A549 (cell line): ENCODE measurements around the gene GPC1. TPM values are rescaled to one million over a fixed set of nuclear protein-coding genes. Genes with fewer than 3 reads are reported as not detected.

Experiments
- ATAC-seq, 2 experiments: fragments of 200-7000 bp in 1 of 2; fragments of >200 bp in 1 of 2; cut with Nextera tagmentation in 1 of 2; cut with Tn5 transposase in 1 of 2; 3 replicates each; pipeline versions ENCODE4 v1.8.0 to v1.9.1; 2018 to 2020; ENCODE audit warnings: mild to moderate bottlenecking in 1 of 2, moderate library complexity in 1 of 2
- CTCF ChIA-PET: fragments of 300-600 bp; sonication (Branson Sonifier 250); formaldehyde crosslinking; extraction: SDS; loops from one replicate; lab custom pipeline; 2021; ENCODE audit warnings: antibody characterized with exemption, inconsistent platforms; lab: Yijun Ruan, JAX
- POLR2A ChIA-PET: fragments of 350-600 bp; formaldehyde crosslinking; extraction: SDS; loops from one replicate; lab custom pipeline; 2021; ENCODE audit warnings: antibody characterized with exemption, inconsistent platforms; lab: Yijun Ruan, JAX
- DNase-seq, 2 experiments: peaks; one replicate each; pipeline versions ENCODE4 v3.0.0 to v3.0.0-alpha.2; 2011 to 2016; ENCODE audit warnings: low read depth in 1 of 2, low spot score in 1 of 2
- FAIRE-seq: peaks from 2 replicates; lab custom pipeline; 2011; peaks lifted over from hg19 to GRCh38; lab: Jason Lieb, UNC
- H3K27ac ChIP-seq, 2 experiments: fragments of >200 bp; sonication (Bioruptor Twin); formaldehyde crosslinking; 3 replicates each; pipeline ENCODE4 v1.5.1; 2016 to 2017
- H3K4me1 ChIP-seq: fragments of >200 bp; sonication (Bioruptor Twin); formaldehyde crosslinking; 3 replicates; pipeline ENCODE4 v1.6.1; 2016
- H3K4me2 ChIP-seq: fragments of >200 bp; sonication (Bioruptor Twin); formaldehyde crosslinking; 3 replicates; pipeline ENCODE4 v1.6.1; 2016
- H3K4me3 ChIP-seq: fragments of >200 bp; sonication (Bioruptor Twin); formaldehyde crosslinking; 3 replicates; pipeline ENCODE4 v1.5.1; 2016
- H3K9me3 ChIP-seq: fragments of >200 bp; sonication (Bioruptor Twin); formaldehyde crosslinking; 3 replicates; pipeline ENCODE4 v1.6.1; 2016
- ATOH8 ChIP-seq: fragments of 250-450 bp; sonication (Bioruptor Pico); IDR thresholded peaks from 2 replicates; pipeline ENCODE4 v1.5.0; 2020; ENCODE audit warnings: low read depth, mild to moderate bottlenecking, moderate library complexity
- BHLHE40 ChIP-seq: IDR thresholded peaks from 2 replicates; pipeline ENCODE4 v1.6.1; 2012; ENCODE audit warnings: low read depth, low read length, inconsistent platforms
- CBX2 ChIP-seq: fragments of 200-600 bp; sonication (generic); IDR thresholded peaks from 2 replicates; pipeline ENCODE4 v1.6.1; 2016; ENCODE audit warnings: low read depth, mild to moderate bottlenecking, borderline replicate concordance
- E2F6 ChIP-seq: IDR thresholded peaks from 2 replicates; pipeline ENCODE4 v1.6.1; 2012; ENCODE audit warnings: low read depth, borderline replicate concordance
- EHF ChIP-seq: fragments of 250-450 bp; sonication (Bioruptor Pico); IDR thresholded peaks from 2 replicates; pipeline ENCODE4 v1.5.0; 2020; ENCODE audit warnings: mild to moderate bottlenecking
- EHMT2 ChIP-seq: fragments of 200-600 bp; sonication (generic); IDR thresholded peaks from 2 replicates; pipeline ENCODE4 v1.6.1; 2016; ENCODE audit warnings: antibody characterized with exemption, low read depth, mild to moderate bottlenecking, moderate library complexity
- ELK1 ChIP-seq: fragments of 150-350 bp; IDR thresholded peaks from 2 replicates; pipeline ENCODE4 v1.6.1; 2014; ENCODE audit warnings: low read depth, mild to moderate bottlenecking, low read length
- EP300 ChIP-seq, 2 experiments: fragments of >200 bp; sonication (Bioruptor Twin); formaldehyde crosslinking; IDR thresholded peaks; 2 replicates in 1 of 2; 3 replicates in 1 of 2; pipeline ENCODE4 v1.6.1; 2016 to 2017
- ESRRA ChIP-seq: fragments of 150-350 bp; IDR thresholded peaks from 2 replicates; pipeline ENCODE4 v1.6.1; 2014; ENCODE audit warnings: mild to moderate bottlenecking, low read length, borderline replicate concordance
- FOSL2 ChIP-seq, 2 experiments: fragments of 450-650 bp in 1 of 2; fragments of >200 bp in 1 of 2; sonication (Bioruptor Twin) in 1 of 2; formaldehyde crosslinking; IDR thresholded peaks; 2 replicates each; pipeline versions ENCODE4 v1.5.0 to v1.6.1; 2016 to 2020; ENCODE audit warnings: mild to moderate bottlenecking in 1 of 2, moderate library complexity in 1 of 2
- GATA3 ChIP-seq: IDR thresholded peaks from 2 replicates; pipeline ENCODE4 v1.6.1; 2012; ENCODE audit warnings: borderline replicate concordance
- HDAC2 ChIP-seq: fragments of 200-600 bp; sonication (generic); IDR thresholded peaks from 2 replicates; pipeline ENCODE4 v1.6.1; 2016
- HEYL ChIP-seq: fragments of 250-450 bp; sonication (Bioruptor Pico); IDR thresholded peaks from 2 replicates; pipeline ENCODE4 v1.8.0; 2021; ENCODE audit warnings: mild to moderate bottlenecking, moderate library complexity
- HMGXB4 ChIP-seq: fragments of 250-450 bp; sonication (Bioruptor Pico); IDR thresholded peaks from 2 replicates; pipeline ENCODE4 v1.5.0; 2021; ENCODE audit warnings: mild to moderate bottlenecking, moderate library complexity, borderline replicate concordance
- HOXA7 ChIP-seq: fragments of 250-450 bp; sonication (Bioruptor Pico); IDR thresholded peaks from 2 replicates; pipeline ENCODE4 v1.5.0; 2020; ENCODE audit warnings: mild to moderate bottlenecking, moderate library complexity
- HOXB5 ChIP-seq: fragments of 250-450 bp; sonication (Bioruptor Pico); IDR thresholded peaks from 2 replicates; pipeline ENCODE4 v1.5.0; 2020; ENCODE audit warnings: mild to moderate bottlenecking, moderate library complexity
- JUN ChIP-seq, 2 experiments: fragments of >200 bp; sonication (Bioruptor Twin); formaldehyde crosslinking; IDR thresholded peaks; 2 replicates in 1 of 2; 3 replicates in 1 of 2; pipeline ENCODE4 v1.6.1; 2016 to 2017
- JUNB ChIP-seq: fragments of >200 bp; sonication (Bioruptor Twin); formaldehyde crosslinking; IDR thresholded peaks from 2 replicates; pipeline ENCODE4 v1.6.1; 2016
- KDM1A ChIP-seq: fragments of 200-600 bp; sonication (generic); IDR thresholded peaks from 2 replicates; pipeline ENCODE4 v1.6.1; 2016; ENCODE audit warnings: low read depth, mild to moderate bottlenecking
- KDM5A ChIP-seq: fragments of 200-600 bp; sonication (generic); IDR thresholded peaks from 2 replicates; pipeline ENCODE4 v1.6.1; 2016; ENCODE audit warnings: antibody characterized with exemption, mild to moderate bottlenecking
- MAZ ChIP-seq: fragments of 150-350 bp; IDR thresholded peaks from 2 replicates; pipeline ENCODE4 v1.6.1; 2014; ENCODE audit warnings: antibody characterized with exemption, low read depth, low read length, borderline replicate concordance
- NFE2L2 ChIP-seq: fragments of 150-350 bp; conservative IDR thresholded peaks from 2 replicates; pipeline ENCODE4 v1.6.1; 2014; ENCODE audit warnings: low read length
- NPAS2 ChIP-seq: fragments of 250-450 bp; sonication (Bioruptor Pico); IDR thresholded peaks from 2 replicates; pipeline ENCODE4 v1.8.0; 2022; ENCODE audit warnings: mild to moderate bottlenecking, moderate library complexity, borderline replicate concordance
- NR3C1 ChIP-seq: fragments of >200 bp; sonication (Bioruptor Twin); formaldehyde crosslinking; IDR thresholded peaks from 3 replicates; pipeline ENCODE4 v1.6.1; 2017
- PBX3 ChIP-seq: IDR thresholded peaks from 2 replicates; pipeline ENCODE4 v1.6.1; 2012
- PHF8 ChIP-seq: fragments of 200-600 bp; sonication (generic); IDR thresholded peaks from 2 replicates; pipeline ENCODE4 v1.6.1; 2016; ENCODE audit warnings: low read depth, mild to moderate bottlenecking, antibody characterized with exemption, moderate library complexity, borderline replicate concordance
- POLR2A ChIP-seq: IDR thresholded peaks from 2 replicates; pipeline ENCODE4 v1.6.1; 2012; ENCODE audit warnings: mild to moderate bottlenecking, low read length
- POLR2AphosphoS2 ChIP-seq: conservative IDR thresholded peaks from 2 replicates; pipeline ENCODE4 v1.6.1; 2012; ENCODE audit warnings: low read length, improper control_type of control experiment, inconsistent platforms
- RARB ChIP-seq: fragments of 250-450 bp; sonication (Bioruptor Pico); IDR thresholded peaks from 2 replicates; pipeline ENCODE4 v1.8.0; 2021; ENCODE audit warnings: mild to moderate bottlenecking, moderate library complexity
- RCOR1 ChIP-seq: fragments of 150-350 bp; IDR thresholded peaks from 2 replicates; pipeline ENCODE4 v1.6.1; 2014; ENCODE audit warnings: antibody characterized with exemption, low read length, low read depth
- SMC3 ChIP-seq: fragments of >200 bp; sonication (Bioruptor Twin); formaldehyde crosslinking; IDR thresholded peaks from 3 replicates; pipeline ENCODE4 v1.6.1; 2018; ENCODE audit warnings: inconsistent platforms
- SREBF2 ChIP-seq: fragments of 450-650 bp; IDR thresholded peaks from 2 replicates; pipeline ENCODE4 v1.6.1; 2014; ENCODE audit warnings: mild to moderate bottlenecking, moderate library complexity
- TFCP2L1 ChIP-seq: fragments of 250-450 bp; sonication (Bioruptor Pico); IDR thresholded peaks from 2 replicates; pipeline ENCODE4 v1.5.0; 2021; ENCODE audit warnings: mild to moderate bottlenecking
- TP53 ChIP-seq: fragments of 250-450 bp; sonication (Bioruptor Pico); IDR thresholded peaks from 2 replicates; pipeline ENCODE4 v1.5.0; 2021; ENCODE audit warnings: mild to moderate bottlenecking, moderate library complexity
- USF2 ChIP-seq: fragments of 450-650 bp; IDR thresholded peaks from 2 replicates; pipeline ENCODE4 v1.6.1; 2014; ENCODE audit warnings: antibody characterized with exemption
- ZC3H11A ChIP-seq: fragments of 450-650 bp; IDR thresholded peaks from 2 replicates; pipeline ENCODE4 v1.6.1; 2014; ENCODE audit warnings: antibody characterized with exemption, mild to moderate bottlenecking
- ZFP36 ChIP-seq: fragments of 450-650 bp; IDR thresholded peaks from 2 replicates; pipeline ENCODE4 v1.6.1; 2014; ENCODE audit warnings: borderline replicate concordance; ENCODE audit not compliant: partially characterized antibody
- WGBS: methylation state at CpG from one replicate; pipeline ENCODE4 v1.1.6; 2017; ENCODE audit errors: missing lambda C conversion rate; 5-methylcytosine and 5-hydroxymethylcytosine counted together
- polyA minus RNA-seq: library from RNA; depleted of rRNA, polyadenylated mRNA; stranded (reverse); fragments of >200 nt; gene quantifications from 2 replicates; pipeline ENCODE4 v1.2.3, GENCODE V29; 2011; rRNA and poly(A)+ RNA removed
- polyA plus RNA-seq, 4 experiments: library from polyadenylated mRNA; depleted of rRNA in 3 of 4; stranded (reverse); fragments of >200 nt; fragmentation: RNase III in 1 of 4; extraction: RNeasy Plus Mini Kit Qiagen cat#74134 plus additional on column Dnase treatment in 1 of 4; gene quantifications; 2 replicates in 3 of 4; 3 replicates in 1 of 4; pipeline ENCODE4 v1.2.3, GENCODE V29; 2011 to 2017

Gene GPC1
- polyA plus RNA-seq (2011; rRNA removed) (19.8 and 22.7 TPM in 2 replicates), polyA plus RNA-seq (2017; fragmentation: RNase III; extraction: RNeasy Plus Mini Kit Qiagen cat#74134 plus additional on column Dnase treatment) (93.5 to 107 TPM (median 97.7 TPM) in 3 replicates), polyA minus RNA-seq (19.8 and 36.6 TPM in 2 replicates)
- polyA plus RNA-seq (2012; cell fraction: cytosol; rRNA removed) = 75.3 and 114 TPM in 2 replicates
- polyA plus RNA-seq (2012; cell fraction: nucleus; rRNA removed) = 235 and 362 TPM in 2 replicates

GRCh38 chr2:240435457-240435947 lies at the start of gene GPC1:
Gene GPC1, plus strand, starts transcription at chr2:240435663. Its CDS starts 256 bp downstream, at chr2:240435919.
- DNase-seq (peak; percentile 73 to 82), ATAC-seq (peak; percentile 48 to 56), FAIRE-seq (no peak)
- no CpG with 5 or more reads among the region's 77 CpGs for WGBS
- Histone ChIP-seq H3K4me2 (peak within 1 kb of the TSS; percentile 97), H3K27ac (peak within 1 kb of the TSS; percentile 97 to 99), H3K9me3 (no peaks in the 10 kb centered on the region), H3K4me1 (peaks cover 48% of the 10 kb centered on the region), H3K4me3 (peak within 1 kb of the TSS; percentile 90)
- POLR2A ChIA-PET = interaction anchor here (1.0 to 3.3 kb wide), 4 partner anchors 48 to 202 kb away, joined by 4 to 22 read pairs (median 9); no protein-coding TSS in a partner anchor
- CTCF ChIA-PET = interaction anchor here (0.6 to 3.3 kb wide), 10 partner anchors 10 to 285 kb away, joined by 3 to 52 read pairs (median 6); no protein-coding TSS in a partner anchor
- TF ChIP-seq RARB (CRISPR knock-in tag) (no peak), HOXB5 (CRISPR knock-in tag) (no peak), GATA3 (no peak), MAZ (no peak), NR3C1 (no peak), NPAS2 (CRISPR knock-in tag) (no peak), EP300 (IDR thresholded peaks at IDR 0.05) (0 out of 5 replicates have a peak, but pooled peaks of 1 of the 2 experiments have one; percentile 14), RCOR1 (no peak), POLR2AphosphoS2 (no peak), BHLHE40 (no peak), KDM5A (no peak), ATOH8 (CRISPR knock-in tag) (no peak), ELK1 (no peak), CBX2 (no peak), PBX3 (no peak), TFCP2L1 (CRISPR knock-in tag) (no peak), ZC3H11A (no peak), POLR2A (peak; percentile 45), EHF (CRISPR knock-in tag) (no peak), SREBF2 (no peak), EHMT2 (no peak), HOXA7 (CRISPR knock-in tag) (no peak), SMC3 (no peak; the same call in 2 of the 3 replicates), JUN (IDR thresholded peaks at IDR 0.05) (peak in 1 of 2 experiments; percentile 43; a peak in 2 of 5 replicates), E2F6 (0 out of 2 replicates have a peak, but pooled peaks have one; percentile 10), ESRRA (no peak), KDM1A (no peak), NFE2L2 (no peak), USF2 (no peak), JUNB (no peak), HDAC2 (no peak), TP53 (CRISPR knock-in tag) (no peak), HMGXB4 (CRISPR knock-in tag) (no peak), PHF8 (no peak), HEYL (CRISPR knock-in tag) (no peak), ZFP36 (no peak), FOSL2 (IDR thresholded peaks at IDR 0.05) (no peak), FOSL2 (CRISPR knock-in tag; IDR thresholded peaks at IDR 0.05) (no peak)
